Chondrocyte (in vitro differentiated cells): ENCODE data around the gene ALDH16A1. TPM values are rescaled to one million over a fixed set of nuclear protein-coding genes. Genes with fewer than 3 reads are reported as not detected.

Experiments used
- DNase-seq: peaks from one replicate; pipeline ENCODE4 v3.0.0; 2021; ENCODE audit warnings: mixed read lengths, low spot score
- H3K27ac Mint-ChIP-seq: one replicate; pipeline ENCODE4 v1.8.0; 2021; ENCODE audit warnings: mild to moderate bottlenecking, moderate library complexity, mixed read lengths; ENCODE audit not compliant: unreplicated experiment
- H3K27me3 Mint-ChIP-seq: 2 replicates; pipeline ENCODE4 v1.8.0; 2021; ENCODE audit warnings: low read depth, mixed read lengths
- H3K36me3 Mint-ChIP-seq: 2 replicates; pipeline ENCODE4 v1.8.0; 2021; ENCODE audit warnings: low read depth, mixed read lengths
- H3K4me1 Mint-ChIP-seq: 2 replicates; pipeline ENCODE4 v1.8.0; 2021; ENCODE audit warnings: low read depth, mild to moderate bottlenecking, mixed read lengths
- H3K4me3 Mint-ChIP-seq: one replicate; pipeline ENCODE4 v1.8.0; 2021; ENCODE audit warnings: mild to moderate bottlenecking, moderate library complexity, mixed read lengths; ENCODE audit not compliant: unreplicated experiment
- H3K9me3 Mint-ChIP-seq: 2 replicates; pipeline ENCODE4 v1.8.0; 2021; ENCODE audit warnings: low read depth, mixed read lengths
- total RNA-seq: library from RNA; stranded (reverse); gene quantifications from 3 replicates; pipeline ENCODE4 v1.2.1, GENCODE V29; 2021
- TF ChIP-seq, protein P1 (sequence below): fragments of 200-600 bp; sonication (generic); IDR thresholded peaks from 2 replicates; pipeline ENCODE4 v1.5.0; 2021; ENCODE audit warnings: antibody characterized with exemption, mild to moderate bottlenecking, moderate library complexity

ALDH16A1 gene
- total RNA-seq, 1 donor from 2014 or later: 23.2 TPM

DNA sequence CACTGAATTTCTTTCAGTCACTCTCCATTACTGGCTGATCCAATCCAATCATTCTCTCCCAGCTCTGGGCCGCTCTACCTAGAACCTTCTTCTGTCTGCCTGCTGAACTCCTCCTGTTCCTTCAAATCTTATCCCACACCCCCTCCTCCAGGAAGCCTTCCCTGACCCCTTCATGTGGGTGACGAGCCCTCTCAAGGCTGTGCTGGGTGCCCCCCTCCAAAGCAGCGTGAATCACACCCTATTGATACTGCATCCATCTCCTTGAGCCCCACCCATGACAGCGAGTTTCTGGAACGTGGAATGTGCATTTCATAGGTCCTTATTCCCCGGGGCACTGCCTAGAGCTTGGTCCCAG is 4.6 kb upstream of the ALDH16A1 start:
- Mint-ChIP-seq H3K4me1 (peaks cover 24% of the 10 kb centered on the region), H3K27ac (no peak overlapping the region), H3K27me3 (no peaks in the 10 kb centered on the region), H3K4me3 (no peak overlapping the region), H3K36me3 (peaks cover 3% of the 10 kb centered on the region), H3K9me3 (no peaks in the 10 kb centered on the region)
- no peak for DNase-seq
- TF ChIP-seq, protein P1, sequence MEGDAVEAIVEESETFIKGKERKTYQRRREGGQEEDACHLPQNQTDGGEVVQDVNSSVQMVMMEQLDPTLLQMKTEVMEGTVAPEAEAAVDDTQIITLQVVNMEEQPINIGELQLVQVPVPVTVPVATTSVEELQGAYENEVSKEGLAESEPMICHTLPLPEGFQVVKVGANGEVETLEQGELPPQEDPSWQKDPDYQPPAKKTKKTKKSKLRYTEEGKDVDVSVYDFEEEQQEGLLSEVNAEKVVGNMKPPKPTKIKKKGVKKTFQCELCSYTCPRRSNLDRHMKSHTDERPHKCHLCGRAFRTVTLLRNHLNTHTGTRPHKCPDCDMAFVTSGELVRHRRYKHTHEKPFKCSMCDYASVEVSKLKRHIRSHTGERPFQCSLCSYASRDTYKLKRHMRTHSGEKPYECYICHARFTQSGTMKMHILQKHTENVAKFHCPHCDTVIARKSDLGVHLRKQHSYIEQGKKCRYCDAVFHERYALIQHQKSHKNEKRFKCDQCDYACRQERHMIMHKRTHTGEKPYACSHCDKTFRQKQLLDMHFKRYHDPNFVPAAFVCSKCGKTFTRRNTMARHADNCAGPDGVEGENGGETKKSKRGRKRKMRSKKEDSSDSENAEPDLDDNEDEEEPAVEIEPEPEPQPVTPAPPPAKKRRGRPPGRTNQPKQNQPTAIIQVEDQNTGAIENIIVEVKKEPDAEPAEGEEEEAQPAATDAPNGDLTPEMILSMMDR: no peak

GRCh38 chr19:49450405-49450804 is 2.6 kb upstream of the ALDH16A1 start:
- Mint-ChIP-seq H3K4me1 (peaks cover 31% of the 10 kb centered on the region), H3K27ac (no peak overlapping the region), H3K36me3 (peaks cover 3% of the 10 kb centered on the region), H3K27me3 (no peaks in the 10 kb centered on the region), H3K9me3 (no peaks in the 10 kb centered on the region), H3K4me3 (peak overlapping the region; percentile 86)
- DNase-seq: no peak
- TF ChIP-seq, protein P1: no peak

- Mint-ChIP-seq H3K4me3 (peak within 1 kb of the TSS; percentile 86), H3K9me3 (no peaks in the 10 kb centered on the region), H3K27ac (peak within 1 kb of the TSS; percentile 100), H3K36me3 (peaks cover 3% of the 10 kb centered on the region), H3K4me1 (peaks cover 31% of the 10 kb centered on the region), H3K27me3 (no peaks in the 10 kb centered on the region)
- TF ChIP-seq, protein P1: peak; percentile 41
- no peak for DNase-seq
These were observed 1.4 kb upstream of the ALDH16A1 start, which contains the start of gene PIH1D1 for GRCh38 chr19:49451430-49452181. PIH1D1 (minus strand) TSS chr19:49451814; CDS start chr19:49451574, 240 bp downstream.

DNA sequence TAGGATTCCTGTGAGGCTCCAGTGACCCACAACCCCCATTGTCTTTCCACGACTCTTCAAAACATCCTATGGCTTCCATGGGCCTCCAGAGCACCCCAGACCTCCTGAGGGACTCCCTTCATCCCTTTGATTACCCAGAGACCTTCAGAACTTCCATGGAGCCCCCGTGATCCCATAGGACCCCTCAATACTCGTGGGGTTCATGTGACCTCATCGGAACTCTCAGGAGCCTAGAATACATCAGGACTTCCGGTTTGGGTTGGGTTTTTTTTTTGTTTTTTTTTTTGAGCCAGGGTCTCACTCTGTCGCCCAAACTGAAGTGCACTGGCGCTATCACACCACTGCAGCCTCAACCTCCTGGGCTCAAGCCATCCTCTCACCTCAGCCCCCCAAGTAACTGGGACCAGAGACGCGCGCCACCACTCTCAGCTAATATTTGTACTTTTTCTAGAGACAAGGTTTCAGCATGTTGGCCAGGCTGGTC is 774 bp downstream of the ALDH16A1 start:
- Mint-ChIP-seq H3K27me3 (no peaks in the 10 kb centered on the region), H3K4me3 (peak overlapping the region; percentile 86), H3K4me1 (peaks cover 31% of the 10 kb centered on the region), H3K9me3 (no peaks in the 10 kb centered on the region), H3K36me3 (peaks cover 2% of the 10 kb centered on the region), H3K27ac (peak overlapping the region; percentile 100)
- TF ChIP-seq, protein P1: no peak
- DNase-seq: no peak

- H3K4me1 Mint-ChIP-seq: peaks cover 25% of the 10 kb centered on the region
- H3K9me3 Mint-ChIP-seq: no peaks in the 10 kb centered on the region
- H3K27ac Mint-ChIP-seq: no peak overlapping the region
These were observed 2.7 kb downstream of the ALDH16A1 start for GRCh38 chr19:49455773-49456172.

More at GRCh38 chr19:49455773-49456172, 2.7 kb downstream of the ALDH16A1 start:
- Mint-ChIP-seq H3K4me3 (no peak overlapping the region), H3K36me3 (no peaks in the 10 kb centered on the region), H3K27me3 (no peaks in the 10 kb centered on the region)
- no peak for DNase-seq
- TF ChIP-seq, protein P1: no peak
